Lung (tissue), 12 donors: ENCODE data around the gene ADRM1. TPM values are rescaled to one million over a fixed set of nuclear protein-coding genes. Genes with fewer than 3 reads are reported as not detected.

ENCODE experiments used
- ATAC-seq: fragments of 200-7000 bp; cut with Tn5 transposase; one replicate; pipeline ENCODE4 v1.9.1; 2020; ENCODE audit warnings: moderate number of reproducible peaks; ENCODE audit not compliant: insufficient read depth, low FRiP score
- DNase-seq, 3 donors: peaks; one replicate each; pipeline ENCODE4 v3.0.0-alpha.2; 2013 to 2017
- H3K27ac ChIP-seq, 2 donors: one replicate each; pipeline ENCODE4 v1.5.1; 2013; ENCODE audit warnings: mild to moderate bottlenecking in 2 of 2, moderate library complexity in 2 of 2, control low read depth in 1 of 2, inconsistent platforms in 1 of 2, low read depth in 1 of 2, low read length in 1 of 2
- H3K27me3 ChIP-seq, 3 donors: one replicate each; pipeline ENCODE4 v1.5.1; 2013; ENCODE audit warnings: low read length in 2 of 3; ENCODE audit not compliant: control insufficient read depth in 3 of 3, insufficient read depth in 3 of 3
- H3K36me3 ChIP-seq, 4 donors: one replicate each; pipeline ENCODE4 v1.5.1; 2013; ENCODE audit warnings: low read length in 4 of 4, mild to moderate bottlenecking in 1 of 4, moderate library complexity in 1 of 4; ENCODE audit not compliant: control insufficient read depth in 4 of 4, insufficient read depth in 4 of 4
- H3K4me1 ChIP-seq, 5 donors: one replicate each; pipeline ENCODE4 v1.5.1; 2013; ENCODE audit warnings: low read length in 5 of 5, mild to moderate bottlenecking in 2 of 5, moderate library complexity in 1 of 5; ENCODE audit not compliant: control insufficient read depth in 5 of 5, insufficient read depth in 5 of 5
- H3K4me3 ChIP-seq: one replicate; pipeline ENCODE4 v1.5.1; 2013; ENCODE audit warnings: mild to moderate bottlenecking, control low read depth, moderate library complexity
- H3K9ac ChIP-seq, 2 donors: one replicate each; pipeline ENCODE4 v1.5.1; 2013; ENCODE audit warnings: low read length in 2 of 2, control low read depth in 1 of 2; ENCODE audit not compliant: insufficient read depth in 1 of 2
- H3K9me3 ChIP-seq, 4 donors: one replicate each; pipeline ENCODE4 v1.5.1; 2013; ENCODE audit warnings: low read length in 3 of 4, mild to moderate bottlenecking in 1 of 4, moderate library complexity in 1 of 4; ENCODE audit not compliant: control insufficient read depth in 4 of 4, insufficient read depth in 3 of 4
- CTCF ChIP-seq: IDR thresholded peaks from 2 replicates; pipeline ENCODE4 v1.5.1; 2012; ENCODE audit warnings: mild to moderate bottlenecking; ENCODE audit errors: control extremely low read depth, extremely low read depth
- WGBS, 2 donors: extraction: QIAGEN DNeasy Blood & Tissue Kit; methylation state at CpG; one replicate each; pipeline ENCODE4 v1.1.7; 2013; 5-methylcytosine and 5-hydroxymethylcytosine counted together
- polyA plus RNA-seq, 2 donors: library from polyadenylated mRNA; stranded (reverse); fragments of 200-250 nt; gene quantifications; one replicate each; pipeline ENCODE4 v1.2.1, GENCODE V29; 2013
- total RNA-seq, 2 donors: library from RNA; depleted of rRNA in 1 of 2; stranded (reverse); fragments of >200 nt in 1 of 2; gene quantifications; one replicate each; pipeline ENCODE4 v1.2.1, GENCODE V29; 2014 to 2021
- donor health status: control.
- donor health status: control.
- donor health status: Bipolar disorder and iron deficiency.
- donor health status: healthy.
- donor health status: DM: yes; HTN: yes; CAD: no.

Gene ADRM1
- total and polyA plus RNA-seq, 4 donors, result 43.1 to 140 (median 106) TPM

DNA sequence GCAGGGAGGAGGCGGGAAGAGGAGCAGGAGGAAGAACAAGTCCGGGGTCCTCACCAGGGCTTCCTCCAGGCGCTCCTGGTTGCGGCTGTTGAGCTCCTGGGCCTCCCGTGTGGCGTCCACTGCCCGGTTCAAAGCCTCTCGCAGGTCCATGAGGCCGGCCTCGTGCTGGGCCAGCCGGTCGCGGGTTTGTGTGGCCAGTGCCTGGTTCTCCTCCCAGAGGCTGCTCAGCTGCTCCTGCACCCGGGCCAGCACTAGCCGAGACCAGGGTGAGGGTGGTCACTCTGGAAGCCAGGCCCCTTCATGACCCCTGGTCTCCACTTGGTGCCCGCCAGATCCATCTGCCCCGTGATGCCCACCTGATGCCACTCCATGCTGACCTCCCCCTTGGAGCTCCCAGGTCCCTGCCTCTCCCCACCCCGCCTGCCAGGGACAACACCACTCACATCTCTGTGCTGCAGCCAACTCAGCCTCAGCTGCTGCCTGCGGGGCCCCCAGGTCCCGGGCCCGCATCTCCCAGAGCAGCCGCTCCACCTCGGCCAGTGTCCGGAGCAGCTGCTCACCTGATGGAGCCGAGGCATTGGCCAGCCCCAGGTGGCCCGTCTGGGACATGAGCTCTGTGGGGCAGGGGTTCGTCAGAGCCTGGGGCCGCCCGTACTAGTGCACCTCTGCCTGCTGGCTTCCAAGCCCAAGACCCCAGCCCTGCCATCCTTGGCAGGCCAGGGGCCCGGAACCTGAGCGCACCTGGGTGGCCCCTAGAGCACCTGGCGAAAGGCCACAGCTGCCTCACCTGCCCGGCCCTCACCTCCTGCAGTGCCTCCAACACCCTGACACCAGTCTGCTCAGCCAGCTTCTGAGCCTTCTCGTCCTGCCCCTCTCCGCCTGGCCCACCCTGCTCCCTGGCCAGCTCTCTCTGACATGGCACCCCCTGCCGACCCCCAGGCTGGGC is 15.9 kb downstream of the ADRM1 start:
- DNase-seq, result no peak
- Histone ChIP-seq H3K4me1 (no peaks in the 10 kb centered on the region), H3K9ac (no peak overlapping the region), H3K27ac (no peak overlapping the region), H3K4me3 (no peak overlapping the region), H3K27me3 (no peaks in the 10 kb centered on the region), H3K36me3 (peaks cover 0 to 80% (median 11%) of the 10 kb centered on the region in 4 donors), H3K9me3 (no peaks in the 10 kb centered on the region)
- no peak for ATAC-seq
- TF ChIP-seq CTCF, result no peak
- 92 to 95% methylated on average over 36 of the region's 36 CpGs for WGBS, 2 donors

DNA sequence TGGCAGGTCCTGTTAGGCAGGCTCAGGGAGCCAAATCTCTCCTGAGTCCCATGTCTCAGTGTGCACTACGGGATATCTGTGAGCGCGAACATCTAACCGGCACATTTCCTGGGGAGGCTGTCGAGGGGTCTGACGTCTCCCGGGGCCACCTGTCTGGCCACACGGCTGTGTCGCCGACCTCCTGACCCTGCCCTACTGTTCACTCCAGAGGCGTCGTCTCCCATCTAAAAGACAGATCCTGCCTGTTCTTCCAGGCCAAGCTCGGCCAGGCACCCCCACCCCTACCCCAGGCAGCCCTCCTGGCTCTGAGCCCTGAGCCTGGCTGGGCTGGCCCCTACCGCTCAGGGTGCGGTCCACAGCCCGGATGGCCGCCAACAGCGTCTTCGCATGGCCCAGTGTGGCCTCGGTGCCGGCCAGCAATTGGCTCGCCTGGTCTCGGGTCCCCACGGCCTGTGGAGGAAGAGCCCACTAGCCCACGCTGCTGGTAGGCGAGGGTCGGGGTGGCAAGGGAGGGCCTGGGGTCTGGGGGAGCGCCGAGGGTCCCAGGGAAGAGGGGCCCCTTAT is 16.6 kb downstream of the ADRM1 start:
- 88 to 93% methylated on average over 27 to 29 of the region's 29 CpGs for WGBS, 2 donors
- Histone ChIP-seq H3K4me1 (no peaks in the 10 kb centered on the region), H3K27me3 (no peaks in the 10 kb centered on the region), H3K9ac (no peak overlapping the region), H3K36me3 (peaks cover 0 to 82% (median 11%) of the 10 kb centered on the region in 4 donors), H3K9me3 (no peaks in the 10 kb centered on the region), H3K27ac (no peak overlapping the region), H3K4me3 (no peak overlapping the region)
- ATAC-seq (no peak), DNase-seq (no peak)
- no peak for TF ChIP-seq CTCF

DNA sequence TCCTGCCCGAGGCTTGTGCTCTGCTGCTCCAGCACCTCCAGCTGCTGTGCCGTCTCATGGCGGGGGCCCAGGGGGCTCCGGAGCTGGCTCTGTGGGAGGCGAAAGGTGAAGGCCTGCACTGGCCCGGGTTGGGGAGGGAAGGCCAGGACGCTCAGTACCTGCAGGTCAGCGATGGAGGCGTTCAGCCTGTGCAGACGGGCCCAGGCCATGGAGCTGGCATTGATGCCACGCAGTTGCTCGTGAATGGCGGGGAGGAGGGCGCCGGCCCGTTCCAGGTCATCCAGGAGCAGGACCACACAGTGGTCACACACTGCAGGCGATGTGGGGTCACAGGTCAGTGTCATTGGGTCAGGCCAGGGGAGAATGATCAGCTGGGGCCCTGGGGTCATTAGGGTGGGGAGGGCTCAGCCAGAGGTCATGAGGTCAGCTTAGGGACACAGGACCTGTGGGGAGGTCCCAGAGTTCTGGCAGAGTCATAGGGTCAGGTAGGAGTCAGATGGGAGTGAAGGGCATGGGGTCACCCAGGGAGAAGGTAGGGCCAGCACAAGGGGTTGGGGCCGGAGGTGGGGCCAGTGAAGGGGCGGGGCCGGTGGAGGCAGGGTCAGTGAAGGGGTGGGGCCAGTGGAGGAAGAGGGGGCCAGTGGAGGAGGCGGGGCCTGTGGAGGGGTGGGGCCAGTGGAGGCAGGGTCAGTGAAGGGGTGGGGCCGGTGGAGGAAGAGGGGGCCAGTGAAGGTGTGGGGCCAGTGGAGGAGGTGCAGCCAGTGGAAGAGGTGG is 18.0 kb downstream of the ADRM1 start:
- Histone ChIP-seq H3K4me3 (no peak overlapping the region), H3K27me3 (no peaks in the 10 kb centered on the region), H3K9me3 (no peaks in the 10 kb centered on the region), H3K27ac (no peak overlapping the region), H3K9ac (no peak overlapping the region), H3K36me3 (peaks cover 0 to 80% (median 7%) of the 10 kb centered on the region in 4 donors), H3K4me1 (no peaks in the 10 kb centered on the region)
- no peak for TF ChIP-seq CTCF
- DNase-seq (no peak), ATAC-seq (peak; percentile 21)
- 92 to 94% methylated on average over 22 of the region's 22 CpGs for WGBS, 2 donors
